Activated CD8-positive, alpha-beta T cell treated with anti-CD3 and anti-CD28 coated beads, Interleukin-2, amount 10 ng/mL, durations not matched to agents 7 days and 5 days (primary cell): Measurements from ENCODE around the gene FUT8. TPM values are rescaled to one million over a fixed set of nuclear protein-coding genes. Genes with fewer than 3 reads are reported as not detected.

Experiments
- ATAC-seq: fragments of 150-1000 bp; cut with Tn5 transposase; one replicate; pipeline ENCODE4 v1.10.0; 2021; ENCODE audit warnings: moderate library complexity
- CTCF ChIA-PET: fragments of 350-600 bp; sonication (Branson Sonifier 250); formaldehyde crosslinking; loops from one replicate; lab custom pipeline; 2021; ENCODE audit warnings: antibody characterized with exemption; lab: Charles Lee
- POLR2A ChIA-PET: fragments of 350-600 bp; sonication (Branson Sonifier 250); formaldehyde crosslinking; loops from one replicate; lab custom pipeline; 2021; ENCODE audit warnings: antibody characterized with exemption; lab: Charles Lee
- DNase-seq: peaks from one replicate; pipeline ENCODE4 v3.0.0-alpha.2; 2020
- H3K27ac Mint-ChIP-seq: one replicate; pipeline ENCODE4 v1.8.0; 2021; ENCODE audit warnings: mild to moderate bottlenecking, mixed read lengths
- H3K27me3 Mint-ChIP-seq: one replicate; pipeline ENCODE4 v1.8.0; 2021; ENCODE audit warnings: low read depth, mixed read lengths
- H3K36me3 Mint-ChIP-seq: one replicate; pipeline ENCODE4 v1.8.0; 2021; ENCODE audit warnings: low read depth, mixed read lengths
- H3K4me1 Mint-ChIP-seq: one replicate; pipeline ENCODE4 v1.8.0; 2021; ENCODE audit warnings: low read depth, mixed read lengths
- H3K4me3 Mint-ChIP-seq: one replicate; pipeline ENCODE4 v1.8.0; 2021; ENCODE audit warnings: mild to moderate bottlenecking, mixed read lengths
- H3K9me3 Mint-ChIP-seq: one replicate; pipeline ENCODE4 v1.8.0; 2022; ENCODE audit warnings: mixed read lengths; ENCODE audit not compliant: insufficient read depth
- total RNA-seq, 2 experiments: library from RNA; stranded (reverse); gene quantifications; one replicate each; pipeline ENCODE4 v1.2.3, GENCODE V29; 2021

The FUT8 gene
- total RNA-seq, 2 experiments from 2014 or later, result 99.2 to 101 TPM

DNA sequence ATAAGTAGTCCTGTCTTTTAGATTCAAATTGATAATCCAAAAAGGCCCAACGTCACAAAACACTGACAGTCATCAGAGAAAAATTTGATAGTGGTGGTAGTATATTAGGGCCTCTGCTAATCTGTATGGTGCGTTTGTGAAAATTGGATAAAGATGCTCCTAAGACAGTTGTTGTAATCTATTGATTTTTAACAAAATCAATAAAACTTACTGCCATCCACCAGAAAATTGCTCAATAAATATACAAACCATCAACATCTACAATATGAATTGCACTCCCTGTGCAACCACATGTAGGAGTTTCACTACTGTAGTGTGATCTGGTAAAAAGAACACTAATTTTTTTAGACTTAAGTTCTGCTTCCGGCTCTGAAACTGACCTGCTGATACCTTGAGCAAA lies 336.8 kb downstream of the FUT8 start:
- ChIA-PET CTCF (interaction anchor here (1.1 kb wide), 1 partner anchor 75 kb away, joined by 3 read pairs; no protein-coding TSS in a partner anchor), POLR2A (no interaction called here)
- Mint-ChIP-seq H3K4me3 (no peak overlapping the region), H3K9me3 (no peaks in the 10 kb centered on the region), H3K4me1 (peaks cover 6% of the 10 kb centered on the region), H3K27me3 (no peaks in the 10 kb centered on the region), H3K36me3 (peaks cover 23% of the 10 kb centered on the region), H3K27ac (no peak overlapping the region)
- DNase-seq (no peak), ATAC-seq (no peak)

DNA sequence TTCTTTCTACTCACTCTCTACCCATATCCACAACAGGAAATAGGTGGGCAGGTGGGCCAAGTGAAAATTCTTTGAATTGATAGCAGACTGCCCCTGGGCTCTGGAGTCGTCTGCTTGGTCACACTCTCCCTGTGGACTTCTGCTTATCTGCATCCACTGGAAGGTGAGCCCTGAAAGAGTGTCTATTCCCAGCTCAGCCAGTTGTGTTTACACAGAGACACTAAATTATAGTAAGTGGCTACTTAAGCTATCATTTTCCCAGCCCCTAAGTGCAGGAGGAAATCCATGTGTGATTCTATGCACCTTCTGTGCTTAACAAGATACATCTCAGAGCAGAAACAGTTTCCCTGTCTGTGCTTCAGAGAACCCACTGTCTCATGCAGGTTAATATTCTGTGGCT lies 338.4 kb downstream of the FUT8 start:
- Mint-ChIP-seq H3K4me3 (no peak overlapping the region), H3K36me3 (peaks cover 16% of the 10 kb centered on the region), H3K9me3 (no peaks in the 10 kb centered on the region), H3K27me3 (no peaks in the 10 kb centered on the region), H3K27ac (peak overlapping the region; percentile 29), H3K4me1 (peaks cover 6% of the 10 kb centered on the region)
- POLR2A ChIA-PET, result interaction anchor here (0.9 kb wide), 1 partner anchor 336 kb away, joined by 5 read pairs; no protein-coding TSS in a partner anchor
- CTCF ChIA-PET, result interaction anchor here (1.1 to 1.8 kb wide), 4 partner anchors 54 to 586 kb away, joined by 3 to 7 read pairs (median 5); no protein-coding TSS in a partner anchor
- no peak for DNase-seq
- ATAC-seq, result no peak

GRCh38 chr14:65751510-65751909 lies 339.0 kb downstream of the FUT8 start:
- Mint-ChIP-seq H3K27me3 (no peaks in the 10 kb centered on the region), H3K36me3 (peaks cover 12% of the 10 kb centered on the region), H3K4me3 (no peak overlapping the region), H3K9me3 (no peaks in the 10 kb centered on the region), H3K4me1 (peaks cover 6% of the 10 kb centered on the region), H3K27ac (peak overlapping the region; percentile 32)
- ATAC-seq (no peak), DNase-seq (no peak)
- ChIA-PET CTCF (interaction anchor here (1.1 to 1.8 kb wide), 5 partner anchors 54 to 587 kb away, joined by 3 to 7 read pairs (median 5); no protein-coding TSS in a partner anchor), POLR2A (interaction anchor here (0.6 to 0.9 kb wide), 2 partner anchors 336 to 731 kb away, joined by 3 to 5 read pairs; no protein-coding TSS in a partner anchor)

GRCh38 chr14:65753061-65753460 lies 340.5 kb downstream of the FUT8 start:
- CTCF ChIA-PET, result no interaction called here
- DNase-seq (no peak), ATAC-seq (no peak)
- Mint-ChIP-seq H3K36me3 (peaks cover 2% of the 10 kb centered on the region), H3K4me3 (no peak overlapping the region), H3K9me3 (no peaks in the 10 kb centered on the region), H3K4me1 (peaks cover 6% of the 10 kb centered on the region), H3K27ac (no peak overlapping the region), H3K27me3 (no peaks in the 10 kb centered on the region)
- POLR2A ChIA-PET, result no interaction called here

- CTCF ChIA-PET, result interaction anchor here (1.0 to 1.2 kb wide), 2 partner anchors 16 to 591 kb away, joined by 3 to 6 read pairs; no protein-coding TSS in a partner anchor
- DNase-seq (no peak), ATAC-seq (no peak)
- H3K36me3 Mint-ChIP-seq, result peaks cover 3% of the 10 kb centered on the region
- H3K27ac Mint-ChIP-seq, result no peak overlapping the region
- peaks cover 5% of the 10 kb centered on the region for H3K27me3 Mint-ChIP-seq
- no peaks in the 10 kb centered on the region for H3K9me3 Mint-ChIP-seq
- POLR2A ChIA-PET, result interaction anchor here (1.3 kb wide), 1 partner anchor 319 kb away, joined by 3 read pairs; no protein-coding TSS in a partner anchor
- H3K4me3 Mint-ChIP-seq, result no peak overlapping the region
- H3K4me1 Mint-ChIP-seq, result peaks cover 6% of the 10 kb centered on the region
Observed at GRCh38 chr14:65755331-65755730, 342.8 kb downstream of the FUT8 start.

DNA sequence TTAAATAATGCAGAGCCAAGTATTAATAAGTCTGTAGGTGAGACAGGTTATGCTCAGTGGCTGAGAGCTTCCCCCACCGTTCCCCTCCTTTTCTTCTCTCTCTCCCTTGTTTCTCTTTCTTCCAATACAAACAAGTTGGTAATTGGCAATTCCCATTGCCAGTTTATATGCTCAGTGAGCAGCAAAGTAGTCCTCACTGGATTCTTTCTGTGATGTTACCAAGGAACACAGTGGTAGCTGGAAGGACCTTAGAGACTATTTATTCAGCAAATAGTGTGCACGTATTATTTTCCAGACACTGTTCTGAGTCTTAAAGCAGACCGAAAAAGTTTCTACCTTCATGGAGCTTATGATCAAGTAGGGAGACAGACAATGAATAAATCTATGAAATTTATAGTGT lies 344.4 kb downstream of the FUT8 start:
- no peak overlapping the region for H3K4me3 Mint-ChIP-seq
- H3K9me3 Mint-ChIP-seq, result no peaks in the 10 kb centered on the region
- peaks cover 7% of the 10 kb centered on the region for H3K27me3 Mint-ChIP-seq
- no peak for ATAC-seq
- peaks cover 7% of the 10 kb centered on the region for H3K36me3 Mint-ChIP-seq
- no peak for DNase-seq
- ChIA-PET CTCF (interaction anchor here (1.2 kb wide), 1 partner anchor 68 kb away, joined by 4 read pairs; no protein-coding TSS in a partner anchor), POLR2A (interaction anchor here (1.3 kb wide), 1 partner anchor 318 kb away, joined by 3 read pairs; no protein-coding TSS in a partner anchor)
- H3K4me1 Mint-ChIP-seq, result no peaks in the 10 kb centered on the region
- no peak overlapping the region for H3K27ac Mint-ChIP-seq

DNA sequence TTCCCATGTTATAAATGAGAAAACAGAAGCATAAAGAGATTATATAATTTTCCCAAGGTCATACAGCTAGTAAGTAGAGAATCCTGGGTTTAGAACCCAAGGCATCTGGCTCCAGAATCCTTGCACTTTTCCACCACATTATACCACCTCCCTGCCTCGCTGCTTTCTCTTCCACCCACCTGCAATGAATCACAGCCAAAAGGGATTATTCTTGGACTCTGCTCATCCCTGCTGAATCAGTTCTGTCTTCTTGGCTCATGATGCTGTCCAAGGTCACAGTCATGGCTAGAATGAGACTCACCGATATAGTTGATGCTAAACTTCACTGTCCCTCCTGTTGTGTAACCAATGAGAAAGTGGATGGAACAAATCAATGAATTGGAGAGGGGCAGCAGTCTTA lies 356.6 kb downstream of the FUT8 start:
- POLR2A ChIA-PET, result no interaction called here
- peaks cover 12% of the 10 kb centered on the region for H3K27me3 Mint-ChIP-seq
- H3K4me3 Mint-ChIP-seq, result no peak overlapping the region
- no peaks in the 10 kb centered on the region for H3K4me1 Mint-ChIP-seq
- H3K9me3 Mint-ChIP-seq, result no peaks in the 10 kb centered on the region
- no peaks in the 10 kb centered on the region for H3K36me3 Mint-ChIP-seq
- DNase-seq (no peak), ATAC-seq (no peak)
- CTCF ChIA-PET, result no interaction called here
- no peak overlapping the region for H3K27ac Mint-ChIP-seq

- H3K4me3 Mint-ChIP-seq, result no peak overlapping the region
- ATAC-seq, result no peak
- H3K27ac Mint-ChIP-seq, result no peak overlapping the region
- H3K9me3 Mint-ChIP-seq, result no peaks in the 10 kb centered on the region
- no peak for DNase-seq
- CTCF ChIA-PET, result interaction anchor here (0.7 to 1.3 kb wide), 2 partner anchors 15 to 190 kb away, joined by 3 to 5 read pairs; no protein-coding TSS in a partner anchor
- H3K36me3 Mint-ChIP-seq, result no peaks in the 10 kb centered on the region
- POLR2A ChIA-PET, result interaction anchor here (0.6 kb wide), 1 partner anchor 296 kb away, joined by 3 read pairs; no protein-coding TSS in a partner anchor
- H3K27me3 Mint-ChIP-seq, result peaks cover 14% of the 10 kb centered on the region
- H3K4me1 Mint-ChIP-seq, result no peaks in the 10 kb centered on the region
Observed at GRCh38 chr14:65770681-65771080, 358.2 kb downstream of the FUT8 start.

DNA sequence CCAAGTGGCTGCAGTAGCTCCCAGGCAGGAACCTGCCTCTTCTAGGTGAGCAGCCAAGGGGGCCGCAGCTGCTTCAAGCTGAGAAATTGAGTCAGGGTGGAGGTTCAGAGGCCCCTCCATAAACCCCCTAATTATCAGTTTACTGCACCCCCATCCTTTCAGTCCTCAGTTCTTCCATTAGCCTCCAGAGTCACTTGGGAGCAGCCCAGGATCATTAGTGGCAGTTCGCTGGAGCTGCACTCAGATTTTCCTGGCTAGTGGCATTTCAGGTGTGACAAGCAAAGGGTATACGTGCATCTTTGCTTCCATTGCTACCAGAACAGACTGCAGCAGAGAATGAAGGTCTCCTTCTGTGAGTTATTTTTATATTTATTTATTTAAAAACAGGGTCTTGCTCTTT lies 358.7 kb downstream of the FUT8 start:
- Mint-ChIP-seq H3K36me3 (no peaks in the 10 kb centered on the region), H3K4me3 (no peak overlapping the region), H3K4me1 (no peaks in the 10 kb centered on the region), H3K27me3 (peaks cover 10% of the 10 kb centered on the region), H3K27ac (no peak overlapping the region), H3K9me3 (no peaks in the 10 kb centered on the region)
- ChIA-PET CTCF (interaction anchor here (0.7 to 1.3 kb wide), 2 partner anchors 15 to 189 kb away, joined by 3 to 5 read pairs; no protein-coding TSS in a partner anchor), POLR2A (interaction anchor here (0.6 kb wide), 1 partner anchor 11 kb away, joined by 3 read pairs; no protein-coding TSS in a partner anchor)
- no peak for DNase-seq
- ATAC-seq, result no peak

DNA sequence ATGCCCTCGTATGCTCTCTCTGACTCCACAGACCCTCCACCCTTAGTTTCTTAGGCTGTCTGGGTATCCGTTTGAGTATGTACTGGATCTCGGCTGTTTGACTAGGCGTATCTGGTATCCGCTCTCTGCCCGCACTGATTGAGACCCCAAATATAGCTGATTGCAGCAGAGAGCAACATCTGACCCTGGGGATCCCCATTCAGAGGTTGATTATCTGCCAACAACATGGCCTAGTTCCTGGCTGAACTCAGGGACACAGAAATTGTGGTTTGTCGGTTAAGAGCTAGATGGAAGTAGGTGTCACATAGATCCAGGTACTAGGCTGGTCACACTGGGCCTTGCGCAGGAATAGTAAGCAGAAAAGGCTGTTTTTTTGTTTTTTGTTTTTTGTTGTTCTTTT lies 359.9 kb downstream of the FUT8 start:
- Mint-ChIP-seq H3K4me3 (no peak overlapping the region), H3K4me1 (no peaks in the 10 kb centered on the region), H3K27ac (no peak overlapping the region), H3K9me3 (no peaks in the 10 kb centered on the region), H3K36me3 (no peaks in the 10 kb centered on the region), H3K27me3 (peaks cover 4% of the 10 kb centered on the region)
- DNase-seq (no peak), ATAC-seq (no peak)
- ChIA-PET CTCF (no interaction called here), POLR2A (no interaction called here)

DNA sequence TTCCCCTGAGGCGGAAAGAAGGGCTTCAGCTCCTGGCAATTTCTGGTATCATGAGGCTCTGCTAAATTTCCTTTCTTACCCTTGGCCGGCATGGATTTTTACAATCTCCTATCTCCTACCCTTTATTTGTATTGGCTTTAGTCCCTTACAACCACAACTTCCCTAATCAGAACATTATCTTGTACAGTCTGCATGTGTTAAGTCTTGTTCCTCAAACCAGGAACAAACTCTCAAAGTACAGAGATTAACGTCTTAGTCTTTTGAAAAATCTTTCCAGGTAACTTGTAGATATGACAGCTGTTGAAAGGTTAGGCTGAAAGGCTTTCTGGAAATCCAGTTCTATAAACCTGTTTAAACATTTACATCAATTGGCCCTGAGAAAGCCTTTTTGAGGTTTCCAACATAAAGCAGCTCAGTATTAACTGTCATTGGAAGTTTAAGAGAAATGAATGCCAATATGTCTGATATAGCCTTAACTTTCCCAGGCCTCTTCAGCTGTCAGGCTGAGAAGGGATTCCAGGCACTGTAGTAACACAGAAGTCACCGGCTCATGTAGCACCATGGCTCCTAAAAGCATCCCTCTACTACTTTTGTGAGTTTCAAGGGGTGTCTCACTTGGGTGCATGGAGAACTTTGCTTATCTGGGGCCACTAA lies 360.5 kb downstream of the FUT8 start:
- Mint-ChIP-seq H3K27me3 (peaks cover 4% of the 10 kb centered on the region), H3K4me3 (no peak overlapping the region), H3K36me3 (no peaks in the 10 kb centered on the region), H3K27ac (no peak overlapping the region), H3K9me3 (no peaks in the 10 kb centered on the region), H3K4me1 (no peaks in the 10 kb centered on the region)
- ChIA-PET POLR2A (no interaction called here), CTCF (no interaction called here)
- DNase-seq (no peak), ATAC-seq (no peak)

DNA sequence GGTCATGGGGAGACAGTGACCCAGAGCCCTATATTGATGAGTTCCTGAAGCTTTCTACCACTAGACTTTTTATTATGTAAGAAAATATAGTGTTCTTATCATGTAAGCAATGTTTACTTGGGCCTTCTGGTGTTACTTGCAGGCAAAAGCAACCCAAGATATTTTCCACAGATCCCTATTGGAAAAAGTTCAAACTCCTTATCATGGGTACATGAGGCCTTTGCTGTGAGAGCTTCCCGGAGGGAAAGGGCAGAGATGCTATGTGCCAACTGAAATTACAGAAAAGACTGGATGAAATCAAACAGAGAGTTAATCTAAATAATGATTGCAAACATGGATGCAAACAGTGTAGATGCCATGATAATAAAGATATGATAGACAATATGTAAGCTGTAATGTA lies 361.5 kb downstream of the FUT8 start:
- Mint-ChIP-seq H3K4me1 (no peaks in the 10 kb centered on the region), H3K4me3 (no peak overlapping the region), H3K9me3 (no peaks in the 10 kb centered on the region), H3K27me3 (peaks cover 4% of the 10 kb centered on the region), H3K36me3 (no peaks in the 10 kb centered on the region), H3K27ac (no peak overlapping the region)
- CTCF ChIA-PET, result no interaction called here
- POLR2A ChIA-PET, result no interaction called here
- DNase-seq (no peak), ATAC-seq (no peak)
